PC-9 (cell line): ENCODE measurements around the gene CREB3L1. TPM values are rescaled to one million over a fixed set of nuclear protein-coding genes. Genes with fewer than 3 reads are reported as not detected.

Experiments
- BruUV-seq: library from RNA; stranded (reverse); fragments of 400-500 nt; replicated peaks from 2 replicates; lab custom pipeline; 2021; lab: Mats Ljungman, UMichigan
- CTCF ChIA-PET: fragments of 300-600 bp; sonication (Branson Sonifier 250); formaldehyde crosslinking; loops from one replicate; lab custom pipeline; 2022; ENCODE audit warnings: antibody characterized with exemption; lab: Charles Lee
- POLR2A ChIA-PET: fragments of 300-600 bp; sonication (Branson Sonifier 250); formaldehyde crosslinking; loops from one replicate; lab custom pipeline; 2022; ENCODE audit warnings: antibody characterized with exemption; ENCODE audit not compliant: unreplicated experiment; lab: Charles Lee
- DNase-seq, 2 experiments: peaks; one replicate each; pipeline versions ENCODE4 v3.0.0 to v3.0.0-alpha.2; 2015 to 2022; ENCODE audit warnings: mixed read lengths in 1 of 2
- H2AFZ ChIP-seq: fragments of 200-600 bp; sonication (generic); 2 replicates; pipeline ENCODE4 v1.8.1; 2017; ENCODE audit warnings: antibody characterized with exemption
- H3F3A ChIP-seq: fragments of 200-600 bp; sonication (generic); 2 replicates; pipeline ENCODE4 v1.8.1; 2017; ENCODE audit warnings: antibody characterized with exemption, mild to moderate bottlenecking, low read depth; ENCODE audit not compliant: insufficient read depth
- H3K27ac ChIP-seq: fragments of 200-600 bp; sonication (generic); 2 replicates; pipeline ENCODE4 v1.6.1; 2016; ENCODE audit warnings: mixed run types
- H3K27me3 ChIP-seq: fragments of 200-600 bp; sonication (generic); 2 replicates; pipeline ENCODE4 v1.6.1; 2016; ENCODE audit warnings: low read depth, mixed run types; ENCODE audit not compliant: insufficient read depth
- H3K36me3 ChIP-seq: fragments of 200-600 bp; sonication (generic); 2 replicates; pipeline ENCODE4 v1.6.1; 2016; ENCODE audit warnings: low read depth, mixed run types
- H3K4me1 ChIP-seq: fragments of 200-600 bp; sonication (generic); replicated peaks from 2 replicates; pipeline ENCODE4 v1.6.1; 2016; ENCODE audit warnings: mixed run types; ENCODE audit not compliant: insufficient read depth
- H3K4me2 ChIP-seq: fragments of 200-600 bp; sonication (generic); 2 replicates; pipeline ENCODE4 v1.6.1; 2017; ENCODE audit warnings: mixed run types
- H3K4me3 ChIP-seq: fragments of 200-600 bp; sonication (generic); 2 replicates; pipeline ENCODE4 v1.6.1; 2016; ENCODE audit warnings: mixed run types
- H3K79me2 ChIP-seq: fragments of 200-600 bp; sonication (generic); 2 replicates; pipeline ENCODE4 v1.6.1; 2017; ENCODE audit warnings: low read depth, mixed run types
- H3K9me2 ChIP-seq: fragments of 200-600 bp; sonication (generic); 2 replicates; pipeline ENCODE4 v1.8.1; 2017; ENCODE audit warnings: mild to moderate bottlenecking; ENCODE audit not compliant: insufficient read depth
- H3K9me3 ChIP-seq: fragments of 200-600 bp; sonication (generic); 2 replicates; pipeline ENCODE4 v1.8.1; 2016; ENCODE audit warnings: low read depth; ENCODE audit not compliant: insufficient read depth
- H4K20me1 ChIP-seq: fragments of 200-600 bp; sonication (generic); 2 replicates; pipeline ENCODE4 v1.8.1; 2017; ENCODE audit not compliant: insufficient read depth
- CTCF ChIP-seq: fragments of 200-600 bp; sonication (generic); conservative IDR thresholded peaks from 2 replicates; pipeline ENCODE4 v1.6.1; 2017; ENCODE audit warnings: mixed run types, antibody characterized with exemption, mild to moderate bottlenecking, moderate library complexity
- EZH2 ChIP-seq: fragments of 200-600 bp; sonication (generic); IDR thresholded peaks from 2 replicates; pipeline ENCODE4 v1.8.0; 2017; ENCODE audit warnings: antibody characterized with exemption, low read depth
- intact Hi-C: fragments of 100-400 bp; cut with micrococcal nuclease; formaldehyde crosslinking; loops from one replicate; pipeline ENCODE4 v1.10.0; 2022; ENCODE audit not compliant: unreplicated experiment
- total RNA-seq: library from RNA; stranded (reverse); gene quantifications from 2 replicates; pipeline ENCODE4 v1.2.3, GENCODE V29; 2021

CREB3L1 gene
- total RNA-seq, 1 experiment from 2014 or later = 3.1 TPM

GRCh38 chr11:46251954-46252353 lies 25.5 kb upstream of the CREB3L1 start:
- Histone ChIP-seq H3K27me3 (no peaks in the 10 kb centered on the region), H3F3A (peaks cover 7% of the 10 kb centered on the region; the same call in 1 of the 2 replicates), H4K20me1 (no peaks in the 10 kb centered on the region), H3K9me2 (no peaks in the 10 kb centered on the region), H3K4me3 (no peak overlapping the region), H3K27ac (no peak overlapping the region), H2AFZ (no peak overlapping the region), H3K36me3 (no peaks in the 10 kb centered on the region), H3K4me1 (peaks cover 17% of the 10 kb centered on the region), H3K79me2 (no peaks in the 10 kb centered on the region), H3K9me3 (no peaks in the 10 kb centered on the region), H3K4me2 (no peak overlapping the region)
- TF ChIP-seq EZH2 = no peak
- TF ChIP-seq CTCF = no peak
- ChIA-PET CTCF (no interaction called here), POLR2A (no interaction called here)
- intact Hi-C loops = loop anchor here (1.0 kb wide), 1 partner anchor 28 kb away; no protein-coding TSS in a partner anchor
- DNase-seq = no peak
- BruUV-seq = no TSS peak

GRCh38 chr11:46252373-46252914 lies 25.0 kb upstream of the CREB3L1 start:
- no peak overlapping the region for H3K4me2 ChIP-seq
- ChIA-PET POLR2A (no interaction called here), CTCF (no interaction called here)
- no peaks in the 10 kb centered on the region for H4K20me1 ChIP-seq
- no peak overlapping the region for H3K4me3 ChIP-seq
- no peaks in the 10 kb centered on the region for H3K9me2 ChIP-seq
- peaks cover 7% of the 10 kb centered on the region; the same call in 1 of the 2 replicates for H3F3A ChIP-seq
- DNase-seq = no peak
- peaks cover 17% of the 10 kb centered on the region for H3K4me1 ChIP-seq
- TF ChIP-seq EZH2 = no peak
- no peak for TF ChIP-seq CTCF
- H3K27me3 ChIP-seq = no peaks in the 10 kb centered on the region
- H3K79me2 ChIP-seq = no peaks in the 10 kb centered on the region
- BruUV-seq = no TSS peak
- H2AFZ ChIP-seq = no peak overlapping the region
- no peaks in the 10 kb centered on the region for H3K36me3 ChIP-seq
- no peaks in the 10 kb centered on the region for H3K9me3 ChIP-seq
- no peak overlapping the region for H3K27ac ChIP-seq
- intact Hi-C loops = loop anchor here (1.0 kb wide), 1 partner anchor 28 kb away; no protein-coding TSS in a partner anchor

- DNase-seq = peak in 1 of 2 experiments; percentile 23
- no TSS peak for BruUV-seq
- POLR2A ChIA-PET = no interaction called here
- TF ChIP-seq CTCF (no peak), EZH2 (no peak)
- CTCF ChIA-PET = interaction anchor here (1.0 kb wide), 1 partner anchor 14 kb away, joined by 3 read pairs; no protein-coding TSS in a partner anchor
- no peak overlapping the region for H3K4me2 ChIP-seq
- no peaks in the 10 kb centered on the region for H3K27me3 ChIP-seq
- H3K9me3 ChIP-seq = no peaks in the 10 kb centered on the region
- H4K20me1 ChIP-seq = no peaks in the 10 kb centered on the region
- no peaks in the 10 kb centered on the region for H3K79me2 ChIP-seq
- H3K4me1 ChIP-seq = peaks cover 8% of the 10 kb centered on the region
- intact Hi-C loops = no loop called here
- H3K36me3 ChIP-seq = no peaks in the 10 kb centered on the region
- no peak overlapping the region for H3K27ac ChIP-seq
- H2AFZ ChIP-seq = no peak overlapping the region
- 0 out of 2 replicates have a peak, but pooled peaks cover under 1% of the 10 kb centered on the region for H3F3A ChIP-seq
- H3K4me3 ChIP-seq = no peak overlapping the region
- no peaks in the 10 kb centered on the region for H3K9me2 ChIP-seq
These were observed 24.0 kb upstream of the CREB3L1 start for GRCh38 chr11:46253258-46254132.
